ENCODE results near the gene UBE2K.

UBE2K gene

GRCh38 chr4:39698424-39699009 is 581 bp downstream of the UBE2K start:
- TF ChIP-seq EZH2phosphoT487 (conservative IDR thresholded peaks at IDR 0.05; ENCODE audit: low read length): no peak
- TF ChIP-seq, protein P1, sequence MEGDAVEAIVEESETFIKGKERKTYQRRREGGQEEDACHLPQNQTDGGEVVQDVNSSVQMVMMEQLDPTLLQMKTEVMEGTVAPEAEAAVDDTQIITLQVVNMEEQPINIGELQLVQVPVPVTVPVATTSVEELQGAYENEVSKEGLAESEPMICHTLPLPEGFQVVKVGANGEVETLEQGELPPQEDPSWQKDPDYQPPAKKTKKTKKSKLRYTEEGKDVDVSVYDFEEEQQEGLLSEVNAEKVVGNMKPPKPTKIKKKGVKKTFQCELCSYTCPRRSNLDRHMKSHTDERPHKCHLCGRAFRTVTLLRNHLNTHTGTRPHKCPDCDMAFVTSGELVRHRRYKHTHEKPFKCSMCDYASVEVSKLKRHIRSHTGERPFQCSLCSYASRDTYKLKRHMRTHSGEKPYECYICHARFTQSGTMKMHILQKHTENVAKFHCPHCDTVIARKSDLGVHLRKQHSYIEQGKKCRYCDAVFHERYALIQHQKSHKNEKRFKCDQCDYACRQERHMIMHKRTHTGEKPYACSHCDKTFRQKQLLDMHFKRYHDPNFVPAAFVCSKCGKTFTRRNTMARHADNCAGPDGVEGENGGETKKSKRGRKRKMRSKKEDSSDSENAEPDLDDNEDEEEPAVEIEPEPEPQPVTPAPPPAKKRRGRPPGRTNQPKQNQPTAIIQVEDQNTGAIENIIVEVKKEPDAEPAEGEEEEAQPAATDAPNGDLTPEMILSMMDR (IDR thresholded peaks at IDR 0.05; ENCODE audit: insufficient read depth, low read length, poor library complexity, severe bottlenecking): no peak
- Histone ChIP-seq H3K36me3 (ENCODE audit: low read length) (0 out of 2 replicates have a peak, but pooled peaks cover 2% of the 10 kb centered on the region), H3K4me3 (ENCODE audit: insufficient read depth, low read length, poor library complexity, severe bottlenecking) (peak overlapping the region; percentile 69), H3K9ac (ENCODE audit: low read length) (peak overlapping the region; percentile 84), H3K27me3 (ENCODE audit: low read length) (no peaks in the 10 kb centered on the region), H2AFZ (ENCODE audit: low read depth, low read length, severe bottlenecking) (peak overlapping the region; percentile 86), H3K9me3 (ENCODE audit: insufficient read depth, low read length) (no peaks in the 10 kb centered on the region), H3F3A (ENCODE audit: insufficient read depth) (peaks cover 14% of the 10 kb centered on the region; the same call in 1 of the 2 replicates), H3K79me2 (ENCODE audit: insufficient read depth, low read length) (peaks cover 55% of the 10 kb centered on the region), H4K20me1 (ENCODE audit: low read depth, low read length) (peaks cover 24% of the 10 kb centered on the region), H3K9me2 (replicated peaks; ENCODE audit: insufficient read depth, low read length) (no peaks in the 10 kb centered on the region), H3K4me2 (ENCODE audit: low read depth, low read length, poor library complexity, severe bottlenecking) (peak overlapping the region; percentile 84), H3K27ac (ENCODE audit: low read depth, low read length) (peak overlapping the region; percentile 56)

- Histone ChIP-seq H3K27me3 (ENCODE audit: low read length) (no peaks in the 10 kb centered on the region), H3K27ac (ENCODE audit: low read depth, low read length) (no peak overlapping the region), H4K20me1 (ENCODE audit: low read depth, low read length) (peaks cover 33% of the 10 kb centered on the region), H3K9me2 (replicated peaks; ENCODE audit: insufficient read depth, low read length) (no peaks in the 10 kb centered on the region), H3K4me3 (ENCODE audit: insufficient read depth, low read length, poor library complexity, severe bottlenecking) (peak overlapping the region; percentile 69), H2AFZ (ENCODE audit: low read depth, low read length, severe bottlenecking) (no peak overlapping the region), H3K79me2 (ENCODE audit: insufficient read depth, low read length) (peaks cover 68% of the 10 kb centered on the region), H3K36me3 (ENCODE audit: low read length) (peaks cover 2% of the 10 kb centered on the region; the same call in 1 of the 2 replicates), H3K9me3 (ENCODE audit: insufficient read depth, low read length) (no peaks in the 10 kb centered on the region), H3F3A (ENCODE audit: insufficient read depth) (peaks cover 14% of the 10 kb centered on the region; the same call in 1 of the 2 replicates), H3K4me2 (ENCODE audit: low read depth, low read length, poor library complexity, severe bottlenecking) (peak overlapping the region; percentile 84), H3K9ac (ENCODE audit: low read length) (peak overlapping the region; percentile 84)
- TF ChIP-seq EZH2phosphoT487 (conservative IDR thresholded peaks at IDR 0.05; ENCODE audit: low read length): no peak
- TF ChIP-seq, protein P1 (IDR thresholded peaks at IDR 0.05; ENCODE audit: insufficient read depth, low read length, poor library complexity, severe bottlenecking): no peak
These were observed 1.9 kb downstream of the UBE2K start for GRCh38 chr4:39699687-39700409.

DNA sequence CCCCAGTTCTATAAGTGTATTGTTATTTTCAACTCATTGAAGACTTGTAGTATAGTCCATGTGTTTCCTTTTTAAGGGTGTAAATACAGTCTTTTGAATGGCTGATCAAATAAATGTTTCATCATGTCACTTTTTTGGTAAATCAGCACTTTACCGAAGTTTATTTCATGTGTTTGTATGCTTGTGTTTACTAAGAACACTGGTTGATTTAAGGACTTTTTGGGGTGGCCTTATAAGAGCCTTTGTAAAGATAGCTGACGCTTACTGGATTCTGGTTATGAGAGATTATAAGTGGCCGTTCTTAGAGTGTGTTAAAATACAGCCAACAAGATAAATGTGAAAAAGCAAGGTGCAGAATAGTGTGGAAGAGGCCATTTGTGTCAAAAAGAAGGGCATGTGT is 2.6 kb downstream of the UBE2K start:
- no peak overlapping the region for H2AFZ ChIP-seq (ENCODE audit: low read depth, low read length, severe bottlenecking)
- no peaks in the 10 kb centered on the region for H3K9me3 ChIP-seq (ENCODE audit: insufficient read depth, low read length)
- H3K36me3 ChIP-seq (ENCODE audit: low read length): peaks cover 2% of the 10 kb centered on the region; the same call in 1 of the 2 replicates
- peaks cover 14% of the 10 kb centered on the region; the same call in 1 of the 2 replicates for H3F3A ChIP-seq (ENCODE audit: insufficient read depth)
- H3K27ac ChIP-seq (ENCODE audit: low read depth, low read length): no peak overlapping the region
- peak overlapping the region; percentile 84 for H3K4me2 ChIP-seq (ENCODE audit: low read depth, low read length, poor library complexity, severe bottlenecking)
- H4K20me1 ChIP-seq (ENCODE audit: low read depth, low read length): peaks cover 36% of the 10 kb centered on the region
- H3K27me3 ChIP-seq (ENCODE audit: low read length): no peaks in the 10 kb centered on the region
- H3K9ac ChIP-seq (ENCODE audit: low read length): no peak overlapping the region
- TF ChIP-seq, protein P1 (IDR thresholded peaks at IDR 0.05; ENCODE audit: insufficient read depth, low read length, poor library complexity, severe bottlenecking): no peak
- TF ChIP-seq EZH2phosphoT487 (conservative IDR thresholded peaks at IDR 0.05; ENCODE audit: low read length): no peak
- H3K79me2 ChIP-seq (ENCODE audit: insufficient read depth, low read length): peaks cover 75% of the 10 kb centered on the region
- no peaks in the 10 kb centered on the region for H3K9me2 ChIP-seq (replicated peaks; ENCODE audit: insufficient read depth, low read length)
- peak overlapping the region; percentile 69 for H3K4me3 ChIP-seq (ENCODE audit: insufficient read depth, low read length, poor library complexity, severe bottlenecking)

Data from SU-DHL-6 (cell line).